Measurements from ENCODE around the gene PTPRZ1.

Gene PTPRZ1

GRCh38 chr7:121872831-121873288 is at the start of gene PTPRZ1:
Gene PTPRZ1, plus strand, starts transcription at chr7:121873161. Its CDS starts 339 bp downstream, at chr7:121873500.
- DNase-seq: no peak

- DNase-seq: no peak
Measured at GRCh38 chr7:121824276-121824675, 48.7 kb upstream of the PTPRZ1 start.

DNA sequence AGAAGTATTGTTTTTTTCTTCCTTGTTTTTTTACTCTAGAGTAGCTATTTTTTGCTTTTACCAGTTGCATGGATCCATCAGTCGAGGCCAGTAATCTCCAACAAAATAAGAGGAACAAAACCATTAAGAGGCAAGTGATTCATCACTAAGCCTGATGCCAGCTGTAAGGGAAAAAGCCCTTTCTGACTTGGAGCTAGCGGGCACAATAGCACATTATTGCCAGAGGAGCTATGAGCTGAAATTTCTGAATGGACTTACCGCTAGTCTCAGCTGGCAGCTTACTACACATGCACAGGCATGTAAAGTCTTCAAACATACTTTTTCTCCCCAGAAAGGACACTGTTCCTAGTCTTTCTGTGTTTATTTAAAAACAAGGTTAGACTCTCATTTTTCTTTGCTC is 41.6 kb upstream of the PTPRZ1 start:
- no peak for DNase-seq

- DNase-seq: no peak
Measured at GRCh38 chr7:121831801-121832200, 41.2 kb upstream of the PTPRZ1 start.

GRCh38 chr7:121832347-121832746 is 40.6 kb upstream of the PTPRZ1 start:
- DNase-seq: no peak

DNA sequence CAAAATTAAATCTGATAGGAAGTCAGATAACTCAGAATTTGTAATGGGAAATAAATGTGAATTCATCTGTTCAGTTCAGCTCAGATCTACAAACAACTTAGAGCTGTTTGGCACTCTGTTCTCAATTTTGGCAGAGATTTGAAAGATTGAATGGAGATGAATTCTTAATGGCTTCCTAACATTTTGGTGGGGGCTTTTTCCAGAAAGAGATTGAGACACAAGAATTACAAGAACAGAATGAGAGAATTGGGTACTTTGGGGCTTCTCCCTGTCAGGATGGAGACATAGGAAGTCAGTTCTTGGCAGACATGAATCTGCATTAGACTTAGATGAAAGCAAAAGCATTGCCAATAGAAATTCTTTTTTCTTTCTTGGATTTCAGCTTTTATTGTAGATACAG is 39.0 kb upstream of the PTPRZ1 start:
- no peak for DNase-seq

DNA sequence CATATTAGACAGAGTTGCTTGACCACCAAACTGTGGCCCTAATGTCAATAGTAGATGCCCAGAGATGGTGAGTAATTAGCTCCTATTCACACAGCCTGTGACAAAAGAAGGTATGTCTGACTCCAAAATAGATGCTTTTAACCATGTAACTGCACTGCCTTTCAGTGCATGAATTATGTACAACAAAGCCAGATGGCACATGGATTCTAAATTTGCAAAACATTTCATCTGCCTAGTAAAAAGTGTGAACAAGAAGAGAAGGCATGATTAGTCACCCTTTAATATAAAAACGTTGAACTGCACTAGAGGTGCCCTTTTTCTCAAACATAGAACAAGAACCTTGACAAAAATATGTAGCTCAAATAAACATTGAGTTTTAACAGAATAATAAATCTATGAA is 35.5 kb upstream of the PTPRZ1 start:
- no peak for DNase-seq

- no peak for DNase-seq
Measured at GRCh38 chr7:121847041-121847440, 25.9 kb upstream of the PTPRZ1 start.

- no peak for DNase-seq
Measured at GRCh38 chr7:121853307-121853706, 19.7 kb upstream of the PTPRZ1 start.

GRCh38 chr7:121860953-121861352 is 12.0 kb upstream of the PTPRZ1 start:
- DNase-seq: no peak

GRCh38 chr7:121862591-121862990 is 10.4 kb upstream of the PTPRZ1 start:
- DNase-seq: no peak

GRCh38 chr7:121871188-121871587 is 1.8 kb upstream of the PTPRZ1 start:
- DNase-seq: no peak

DNA sequence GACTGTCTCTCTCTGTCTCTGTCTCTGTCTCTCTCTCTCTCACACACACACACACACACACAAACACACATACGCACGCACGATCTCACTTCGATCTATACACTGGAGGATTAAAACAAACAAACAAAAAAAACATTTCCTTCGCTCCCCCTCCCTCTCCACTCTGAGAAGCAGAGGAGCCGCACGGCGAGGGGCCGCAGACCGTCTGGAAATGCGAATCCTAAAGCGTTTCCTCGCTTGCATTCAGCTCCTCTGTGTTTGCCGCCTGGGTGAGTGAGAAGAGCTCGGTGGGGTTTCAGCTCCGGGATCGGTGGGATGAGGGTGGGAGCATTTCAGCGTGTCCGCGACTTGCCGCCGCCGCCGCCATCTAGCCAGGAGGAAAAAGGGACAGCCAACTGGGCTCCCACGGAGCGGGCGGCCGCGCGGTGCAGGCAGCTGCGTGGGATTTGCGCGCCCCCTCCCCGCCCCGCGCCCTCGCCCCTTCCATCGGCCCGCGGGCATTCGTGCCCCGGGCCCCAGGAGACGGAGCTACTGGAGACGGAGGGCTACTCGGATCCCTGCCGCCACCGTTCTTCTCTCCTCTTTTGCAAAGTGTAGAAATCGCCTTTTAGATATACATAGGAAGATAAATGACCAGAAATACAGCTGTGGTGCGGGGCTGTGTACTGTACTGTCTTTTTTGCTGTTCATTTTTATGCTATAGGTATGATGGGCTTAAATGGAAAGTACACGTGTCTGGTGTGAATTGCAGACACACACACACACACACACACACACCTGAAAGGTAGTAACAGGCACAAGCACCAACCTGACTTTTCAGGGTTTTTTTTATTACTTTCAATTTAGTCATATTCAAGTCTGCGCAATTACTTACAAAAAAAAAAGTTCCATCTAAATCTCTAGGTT is 581 bp downstream of the PTPRZ1 start:
- no peak for DNase-seq

- DNase-seq: no peak
Measured at GRCh38 chr7:121874298-121874697, 1.3 kb downstream of the PTPRZ1 start.

GRCh38 chr7:121875203-121875602 is 2.2 kb downstream of the PTPRZ1 start:
- no peak for DNase-seq

GRCh38 chr7:121876656-121877500 is 3.9 kb downstream of the PTPRZ1 start:
- DNase-seq: no peak

DNA sequence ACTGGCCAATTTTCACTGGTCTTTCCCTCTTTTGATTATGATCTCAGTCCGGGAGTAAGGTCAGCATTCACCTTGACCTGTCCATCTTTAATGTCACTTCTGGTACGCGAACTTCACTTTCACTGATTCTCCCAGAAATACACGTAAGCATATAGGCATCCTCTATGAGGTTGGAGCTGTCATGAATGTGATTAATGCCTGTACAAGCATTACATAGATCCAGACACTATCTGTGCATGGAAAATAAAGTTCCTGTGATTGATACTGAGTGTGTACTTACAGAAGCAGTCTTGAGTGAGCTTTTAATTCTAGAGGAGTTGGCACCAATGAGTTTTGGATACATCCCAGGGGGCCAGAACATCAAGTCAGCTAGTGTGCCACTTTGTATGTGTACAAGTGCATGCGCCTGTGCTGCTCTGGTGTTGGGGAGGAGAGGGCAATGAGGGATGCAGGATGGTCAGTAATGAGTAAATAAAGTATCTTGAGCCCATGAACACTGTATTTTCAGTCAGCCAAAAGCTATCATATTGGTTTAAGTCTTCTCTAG is 6.0 kb downstream of the PTPRZ1 start:
- DNase-seq: no peak

GRCh38 chr7:121879544-121879943 is 6.6 kb downstream of the PTPRZ1 start:
- no peak for DNase-seq

DNA sequence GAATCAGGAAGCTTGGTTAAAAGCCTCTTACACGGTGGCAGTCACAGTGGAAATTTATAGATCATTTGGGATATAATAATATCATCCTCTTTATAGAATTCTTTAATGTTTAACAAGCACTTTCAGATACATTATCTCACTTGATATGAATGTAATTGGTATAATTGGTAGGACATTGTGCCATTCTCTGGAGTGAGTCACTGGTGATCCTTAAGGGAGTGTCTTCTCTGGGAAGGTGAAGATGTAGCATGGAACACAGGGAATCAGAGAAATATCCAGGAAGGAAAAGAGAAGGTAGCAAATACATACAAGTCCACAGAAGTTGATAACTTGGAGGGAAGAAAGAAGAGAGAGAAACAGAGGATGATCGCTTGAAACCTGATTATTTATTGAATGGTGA is 9.8 kb downstream of the PTPRZ1 start:
- DNase-seq: no peak

DNA sequence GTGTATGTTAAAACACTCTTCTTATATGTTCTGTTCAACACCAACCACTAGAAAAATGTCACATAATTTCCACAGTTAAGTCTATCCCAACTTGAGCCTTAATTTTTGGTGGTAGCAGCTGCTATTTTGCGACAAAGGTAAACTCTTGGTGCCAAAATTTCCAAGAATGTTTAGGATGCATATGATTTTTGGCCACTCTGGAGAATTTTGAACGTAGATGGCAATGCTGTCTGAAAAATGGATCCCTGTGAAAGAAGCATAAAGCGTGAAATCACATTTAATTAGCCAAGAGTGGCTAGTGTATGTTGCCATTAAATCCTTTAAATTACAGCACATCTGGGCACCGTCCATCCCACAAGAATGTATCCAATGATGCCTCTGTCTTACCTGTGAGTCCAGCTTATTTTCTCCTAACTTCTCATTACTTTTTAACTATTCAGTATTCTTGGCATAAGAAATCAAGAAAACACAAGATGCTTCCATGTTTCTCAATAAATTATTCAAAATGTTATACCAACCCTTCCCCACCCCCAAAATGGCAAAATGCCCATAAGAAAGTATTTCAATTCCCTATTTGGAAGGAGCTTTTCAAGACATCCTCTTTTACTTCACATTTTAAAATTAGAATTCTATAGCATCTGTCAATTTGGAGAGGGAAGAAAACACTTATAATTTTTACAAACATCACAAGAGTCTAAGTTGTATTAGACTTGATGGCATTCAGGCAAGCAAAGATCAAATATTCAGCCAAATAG is 12.4 kb downstream of the PTPRZ1 start:
- DNase-seq: no peak

- no peak for DNase-seq
Measured at GRCh38 chr7:121887634-121888033, 14.7 kb downstream of the PTPRZ1 start.

GRCh38 chr7:121890833-121891232 is 17.9 kb downstream of the PTPRZ1 start:
- no peak for DNase-seq

GRCh38 chr7:121891731-121892130 is 18.8 kb downstream of the PTPRZ1 start:
- no peak for DNase-seq
